GM12891 (cell line): ENCODE data around the gene FSHR.

Experiments used
- POLR2A ChIP-seq: IDR thresholded peaks from 2 replicates; pipeline ENCODE4 v1.6.1; 2011; ENCODE audit warnings: low read depth, low read length, control low read depth
- POLR2AphosphoS5 ChIP-seq: IDR thresholded peaks from 2 replicates; pipeline ENCODE4 v1.6.1; 2011; ENCODE audit warnings: low read depth, low read length, control low read depth
- POU2F2 ChIP-seq: IDR thresholded peaks from 2 replicates; pipeline ENCODE4 v1.6.1; 2011; ENCODE audit warnings: low read depth, mild to moderate bottlenecking, control low read depth, low read length, moderate library complexity
- SPI1 ChIP-seq: IDR thresholded peaks from 2 replicates; pipeline ENCODE4 v1.6.1; 2011; ENCODE audit warnings: low read depth, low read length, control low read depth
- TAF1 ChIP-seq: IDR thresholded peaks from 2 replicates; pipeline ENCODE4 v1.6.1; 2011; ENCODE audit warnings: low read depth, low read length, control low read depth

DNA sequence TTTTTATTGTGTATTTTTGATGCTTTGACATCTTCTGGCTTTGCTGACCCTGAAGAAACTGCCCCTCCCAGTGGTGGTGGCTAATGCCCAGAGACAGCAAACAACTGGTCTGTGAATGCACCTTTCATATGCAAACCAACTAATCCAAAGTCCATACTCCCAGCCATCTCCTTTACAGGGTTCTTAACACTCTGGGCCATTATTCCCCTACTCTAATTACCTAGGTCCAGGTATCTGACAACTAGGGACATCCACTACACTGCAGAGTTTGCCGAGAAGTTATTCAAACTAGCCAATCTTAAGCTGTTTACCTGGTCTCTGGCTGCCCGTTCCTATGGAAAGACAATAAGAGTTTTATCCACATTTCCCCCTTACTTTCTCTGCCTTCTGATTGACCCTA lies 73.6 kb downstream of the FSHR start:
- TF ChIP-seq POLR2A = no peak
- TF ChIP-seq POLR2AphosphoS5 = no peak
- no peak for TF ChIP-seq TAF1
- TF ChIP-seq SPI1 = no peak
- no peak for TF ChIP-seq POU2F2
